NCI-H82 (cell line): ENCODE results near the gene TNFAIP2.
"Not testable (repeated sequence)": the region's sequence is repeated elsewhere in the genome, so short reads cannot be mapped to it uniquely, and the experiment has no call there.

Experiments used
- DNase-seq: peaks from one replicate; lab custom pipeline; 2025; lab: John Stamatoyannopoulos, UW

TNFAIP2 gene

GRCh38 chr14:103107455-103107854 lies 15.8 kb upstream of the TNFAIP2 start:
- DNase-seq: no peak

GRCh38 chr14:103107941-103108748 lies 15.1 kb upstream of the TNFAIP2 start:
- no peak for DNase-seq

- peak; percentile 55 for DNase-seq
These were observed 14.5 kb upstream of the TNFAIP2 start for GRCh38 chr14:103108749-103109207.

- DNase-seq: peak; percentile 32
These were observed 13.5 kb upstream of the TNFAIP2 start for GRCh38 chr14:103109535-103110441.

- no peak for DNase-seq
These were observed 12.5 kb upstream of the TNFAIP2 start for GRCh38 chr14:103110681-103111231.

- no peak for DNase-seq
These were observed 11.9 kb upstream of the TNFAIP2 start for GRCh38 chr14:103111232-103111868.

- peak; percentile 65 for DNase-seq
These were observed 10.6 kb upstream of the TNFAIP2 start for GRCh38 chr14:103112400-103113243.

GRCh38 chr14:103113303-103113702 lies 10.0 kb upstream of the TNFAIP2 start:
- DNase-seq: no peak

GRCh38 chr14:103113774-103114173 lies 9.5 kb upstream of the TNFAIP2 start:
- no peak for DNase-seq

GRCh38 chr14:103115086-103115679 lies 8.1 kb upstream of the TNFAIP2 start:
- DNase-seq: not testable (repeated sequence)

GRCh38 chr14:103115845-103116572 lies 7.3 kb upstream of the TNFAIP2 start:
- no peak for DNase-seq

- DNase-seq: no peak
These were observed 6.6 kb upstream of the TNFAIP2 start for GRCh38 chr14:103116636-103117035.

- not testable (repeated sequence) for DNase-seq
These were observed 5.8 kb upstream of the TNFAIP2 start for GRCh38 chr14:103117499-103117898.

GRCh38 chr14:103118018-103118662 lies 5.1 kb upstream of the TNFAIP2 start:
- DNase-seq: no peak

- no peak for DNase-seq
These were observed 4.4 kb upstream of the TNFAIP2 start for GRCh38 chr14:103118663-103119404.

GRCh38 chr14:103119527-103119926 lies 3.7 kb upstream of the TNFAIP2 start:
- DNase-seq: not testable (repeated sequence)

GRCh38 chr14:103121121-103121845 lies 2.0 kb upstream of the TNFAIP2 start:
- no peak for DNase-seq
